ENCODE data around the gene PCNT. TPM values are rescaled to one million over a fixed set of nuclear protein-coding genes. Genes with fewer than 3 reads are reported as not detected.

The PCNT gene
- total and polyA plus RNA-seq, 9 of the 15 experiments (the other 6 are each of a cell fraction or from before 2014, with no cell fraction given): 9.1 to 53.5 (median 31.3) TPM

- TF ChIP-seq ZBTB1 (CRISPR knock-in tag; IDR thresholded peaks at IDR 0.05; ENCODE audit: borderline replicate concordance, low read depth) (no peak), DNMT1 (IDR thresholded peaks at IDR 0.05) (no peak), HEY1 (CRISPR knock-in tag; IDR thresholded peaks at IDR 0.05; ENCODE audit: borderline replicate concordance) (no peak), HDAC8 (tag; IDR thresholded peaks at IDR 0.05) (no peak), SP2 (IDR thresholded peaks at IDR 0.05; ENCODE audit: extremely low read depth, low read depth, low read length, poor library complexity, severe bottlenecking) (no peak), ESRRA (IDR thresholded peaks at IDR 0.05; ENCODE audit: borderline replicate concordance, low read depth) (no peak; the same call in 1 of the 2 replicates), NFXL1 (CRISPR knock-in tag; IDR thresholded peaks at IDR 0.05) (no peak), HMBOX1 (IDR thresholded peaks at IDR 0.05) (peak; percentile 66), CREBBP (IDR thresholded peaks at IDR 0.05; ENCODE audit: low read depth, low read length) (no peak), MIER1 (IDR thresholded peaks at IDR 0.05; ENCODE audit: low read depth) (peak; percentile 70; the same call in 1 of the 2 replicates), CREB3 (tag; conservative IDR thresholded peaks at IDR 0.05; ENCODE audit: low read depth) (no peak), ZNF253 (CRISPR knock-in tag; conservative IDR thresholded peaks at IDR 0.05) (no peak), ZNF445 (CRISPR knock-in tag; IDR thresholded peaks at IDR 0.05; ENCODE audit: low read depth) (no peak), SMAD1 (IDR thresholded peaks at IDR 0.05; ENCODE audit: low read depth, low read length, partially characterized antibody) (peak; percentile 79), ZNF324 (CRISPR knock-in tag; IDR thresholded peaks at IDR 0.05) (no peak), OTX1 (CRISPR knock-in tag; IDR thresholded peaks at IDR 0.05) (no peak), TARDBP (IDR thresholded peaks at IDR 0.05) (peak; percentile 64; the same call in 1 of the 2 replicates), PURB (CRISPR knock-in tag; IDR thresholded peaks at IDR 0.05; ENCODE audit: low read depth) (no peak), ARID3B (CRISPR knock-in tag; IDR thresholded peaks at IDR 0.05; ENCODE audit: borderline replicate concordance) (no peak), E2F1 (CRISPR knock-in tag; IDR thresholded peaks at IDR 0.05) (no peak)
These were observed 3.6 kb upstream of the PCNT start (continued) for GRCh38 chr21:46320331-46320801.
